HUES48 (cell line): ENCODE data around the gene TCIRG1.

Experiments used
- H3K27ac ChIP-seq: one replicate; pipeline ENCODE4 v1.7.0; 2013; ENCODE audit warnings: low read depth, low read length, inconsistent platforms
- H3K27me3 ChIP-seq: 2 replicates; pipeline ENCODE4 v1.6.1; 2013; ENCODE audit warnings: mild to moderate bottlenecking, low read length; ENCODE audit not compliant: control insufficient read depth, insufficient read depth
- H3K36me3 ChIP-seq: 2 replicates; pipeline ENCODE4 v1.6.1; 2013; ENCODE audit warnings: low read length; ENCODE audit not compliant: control insufficient read depth, insufficient read depth
- H3K4me1 ChIP-seq: 2 replicates; pipeline ENCODE4 v1.6.1; 2013; ENCODE audit warnings: mild to moderate bottlenecking, low read length; ENCODE audit not compliant: control insufficient read depth, insufficient read depth
- H3K4me3 ChIP-seq: 2 replicates; pipeline ENCODE4 v1.5.1; 2013; ENCODE audit warnings: mild to moderate bottlenecking, low read depth, low read length
- H3K9ac ChIP-seq: 2 replicates; pipeline ENCODE4 v1.6.1; 2013; ENCODE audit warnings: mild to moderate bottlenecking, low read depth, low read length, moderate library complexity
- H3K9me3 ChIP-seq: 2 replicates; pipeline ENCODE4 v1.6.1; 2013; ENCODE audit warnings: low read length; ENCODE audit not compliant: control insufficient read depth, insufficient read depth

Gene TCIRG1

DNA sequence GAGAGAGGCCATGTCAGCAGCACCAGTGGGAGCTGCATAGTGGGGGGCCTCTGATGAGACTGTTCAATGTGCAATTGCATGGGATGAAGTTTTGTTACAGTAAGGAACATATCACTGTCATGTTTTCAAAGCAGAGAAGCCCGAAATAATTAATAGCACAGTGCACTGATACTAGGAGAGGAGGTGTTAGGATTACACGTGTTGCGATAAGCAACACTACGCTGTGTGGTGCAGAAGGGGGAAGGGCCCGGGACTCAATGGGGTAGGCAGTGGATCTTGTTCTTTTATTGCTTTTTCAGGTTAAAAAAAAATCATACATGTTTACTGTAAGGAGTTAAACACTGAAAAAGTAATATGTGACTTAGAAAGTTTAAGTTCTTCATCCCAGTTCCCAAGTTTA, 29.2 kb downstream of the TCIRG1 start:
- Histone ChIP-seq H3K4me1 (no peaks in the 10 kb centered on the region), H3K9me3 (no peaks in the 10 kb centered on the region), H3K4me3 (no peak overlapping the region), H3K36me3 (peaks cover 97% of the 10 kb centered on the region), H3K27ac (no peak overlapping the region), H3K9ac (no peak overlapping the region), H3K27me3 (no peaks in the 10 kb centered on the region)

- H3K9me3 ChIP-seq = no peaks in the 10 kb centered on the region
- H3K9ac ChIP-seq = no peak overlapping the region
- no peak overlapping the region for H3K4me3 ChIP-seq
- H3K4me1 ChIP-seq = no peaks in the 10 kb centered on the region
- H3K27me3 ChIP-seq = no peaks in the 10 kb centered on the region
- peaks cover 91% of the 10 kb centered on the region for H3K36me3 ChIP-seq
- H3K27ac ChIP-seq = no peak overlapping the region
These were observed 32.6 kb downstream of the TCIRG1 start for GRCh38 chr11:68071281-68072048.

GRCh38 chr11:68074584-68075352, 35.9 kb downstream of the TCIRG1 start:
- Histone ChIP-seq H3K9ac (no peak overlapping the region), H3K36me3 (peaks cover 76% of the 10 kb centered on the region), H3K27me3 (no peaks in the 10 kb centered on the region), H3K9me3 (no peaks in the 10 kb centered on the region), H3K4me1 (no peaks in the 10 kb centered on the region), H3K27ac (no peak overlapping the region), H3K4me3 (no peak overlapping the region)

- H3K27ac ChIP-seq = no peak overlapping the region
- no peaks in the 10 kb centered on the region for H3K27me3 ChIP-seq
- H3K9ac ChIP-seq = no peak overlapping the region
- H3K4me3 ChIP-seq = no peak overlapping the region
- H3K9me3 ChIP-seq = no peaks in the 10 kb centered on the region
- peaks cover 74% of the 10 kb centered on the region for H3K36me3 ChIP-seq
- no peaks in the 10 kb centered on the region for H3K4me1 ChIP-seq
These were observed 37.7 kb downstream of the TCIRG1 start for GRCh38 chr11:68076371-68077042.

- H3K27me3 ChIP-seq = no peaks in the 10 kb centered on the region
- no peaks in the 10 kb centered on the region for H3K4me1 ChIP-seq
- no peak overlapping the region for H3K4me3 ChIP-seq
- no peak overlapping the region for H3K27ac ChIP-seq
- H3K9me3 ChIP-seq = no peaks in the 10 kb centered on the region
- H3K36me3 ChIP-seq = peaks cover 73% of the 10 kb centered on the region
- H3K9ac ChIP-seq = no peak overlapping the region
These were observed 39.1 kb downstream of the TCIRG1 start for GRCh38 chr11:68077617-68078582.

DNA sequence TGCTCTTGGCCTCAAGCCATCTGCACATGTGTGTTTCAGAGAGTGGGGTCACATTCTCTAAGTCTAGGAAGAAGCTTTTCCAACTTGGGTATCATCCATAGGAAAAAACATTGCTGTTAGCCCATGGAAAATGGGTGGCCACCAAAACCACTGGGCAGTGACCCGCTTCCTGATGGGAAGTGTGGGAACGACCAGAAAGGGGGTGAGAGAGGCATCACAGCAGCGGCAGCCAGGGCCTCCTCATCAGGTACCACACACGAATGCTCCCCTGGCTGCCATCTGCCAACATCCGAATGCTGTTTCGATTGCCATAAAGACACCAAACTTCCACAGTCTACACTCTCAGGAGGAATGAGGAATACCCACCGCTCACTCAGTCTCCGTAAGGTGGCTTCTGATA, 42.0 kb downstream of the TCIRG1 start:
- Histone ChIP-seq H3K4me3 (no peak overlapping the region), H3K4me1 (no peaks in the 10 kb centered on the region), H3K27ac (no peak overlapping the region), H3K9ac (no peak overlapping the region), H3K27me3 (no peaks in the 10 kb centered on the region), H3K36me3 (peaks cover 47% of the 10 kb centered on the region), H3K9me3 (no peaks in the 10 kb centered on the region)

- Histone ChIP-seq H3K4me3 (no peak overlapping the region), H3K36me3 (peaks cover 45% of the 10 kb centered on the region), H3K27ac (no peak overlapping the region), H3K4me1 (no peaks in the 10 kb centered on the region), H3K9me3 (no peaks in the 10 kb centered on the region), H3K27me3 (no peaks in the 10 kb centered on the region), H3K9ac (no peak overlapping the region)
These were observed 42.9 kb downstream of the TCIRG1 start for GRCh38 chr11:68081691-68082090.

DNA sequence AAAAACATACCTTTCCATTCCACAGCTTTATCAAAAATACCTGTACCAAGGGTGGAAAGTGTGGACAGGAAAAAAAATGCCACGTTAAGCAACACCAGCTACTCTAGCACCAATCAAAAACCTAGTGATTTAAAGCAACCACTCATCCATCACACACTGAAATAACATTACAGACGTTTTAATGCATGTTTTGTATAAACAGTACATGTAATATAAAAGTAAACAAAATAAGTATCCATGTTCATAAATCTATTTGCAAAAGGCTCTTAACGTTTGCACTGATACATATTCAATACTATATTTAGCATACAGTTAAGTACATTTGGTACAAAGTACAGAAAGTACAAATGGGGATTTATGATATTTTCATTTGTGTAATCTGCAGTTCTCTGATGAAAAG, 43.7 kb downstream of the TCIRG1 start:
- no peak overlapping the region for H3K9ac ChIP-seq
- H3K4me3 ChIP-seq = no peak overlapping the region
- H3K9me3 ChIP-seq = no peaks in the 10 kb centered on the region
- H3K4me1 ChIP-seq = no peaks in the 10 kb centered on the region
- no peak overlapping the region for H3K27ac ChIP-seq
- H3K27me3 ChIP-seq = no peaks in the 10 kb centered on the region
- peaks cover 41% of the 10 kb centered on the region for H3K36me3 ChIP-seq

DNA sequence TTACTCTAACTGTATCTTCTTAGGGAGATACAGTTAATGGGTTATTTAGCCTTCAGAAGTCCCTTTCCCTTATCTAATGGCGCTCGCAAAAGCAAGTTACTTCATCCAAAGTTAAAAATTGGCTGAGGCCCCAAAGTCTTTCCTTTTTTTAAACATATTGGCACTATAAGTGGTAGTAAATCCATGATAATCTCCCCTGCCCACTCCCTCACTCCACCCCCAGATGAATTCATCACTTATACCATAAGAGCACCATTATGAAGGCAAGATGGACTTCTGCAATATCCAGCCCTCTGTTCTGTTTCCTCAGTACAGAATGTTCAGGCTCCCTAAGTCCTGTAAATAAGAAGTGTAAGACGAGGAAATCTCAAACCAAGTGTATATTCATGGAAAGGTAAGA, 44.7 kb downstream of the TCIRG1 start:
- Histone ChIP-seq H3K36me3 (peaks cover 31% of the 10 kb centered on the region), H3K27ac (no peak overlapping the region), H3K9ac (no peak overlapping the region), H3K4me3 (no peak overlapping the region), H3K4me1 (no peaks in the 10 kb centered on the region), H3K9me3 (no peaks in the 10 kb centered on the region), H3K27me3 (no peaks in the 10 kb centered on the region)

- Histone ChIP-seq H3K9ac (no peak overlapping the region), H3K4me3 (no peak overlapping the region), H3K27me3 (no peaks in the 10 kb centered on the region), H3K9me3 (no peaks in the 10 kb centered on the region), H3K36me3 (peaks cover 17% of the 10 kb centered on the region), H3K4me1 (0 out of 2 replicates have a peak, but pooled peaks cover 3% of the 10 kb centered on the region), H3K27ac (no peak overlapping the region)
These were observed 50.9 kb downstream of the TCIRG1 start for GRCh38 chr11:68089679-68090078.
